HG02642 (cell line): ENCODE data around the gene CCDC106.

Source experiments
- ATAC-seq: cut with Tn5 transposase; IDR thresholded peaks from one replicate; pipeline ENCODE4 v1.9.1; 2021; ENCODE audit warnings: mild to moderate bottlenecking; ENCODE audit not compliant: unreplicated experiment, poor library complexity

Gene CCDC106

DNA sequence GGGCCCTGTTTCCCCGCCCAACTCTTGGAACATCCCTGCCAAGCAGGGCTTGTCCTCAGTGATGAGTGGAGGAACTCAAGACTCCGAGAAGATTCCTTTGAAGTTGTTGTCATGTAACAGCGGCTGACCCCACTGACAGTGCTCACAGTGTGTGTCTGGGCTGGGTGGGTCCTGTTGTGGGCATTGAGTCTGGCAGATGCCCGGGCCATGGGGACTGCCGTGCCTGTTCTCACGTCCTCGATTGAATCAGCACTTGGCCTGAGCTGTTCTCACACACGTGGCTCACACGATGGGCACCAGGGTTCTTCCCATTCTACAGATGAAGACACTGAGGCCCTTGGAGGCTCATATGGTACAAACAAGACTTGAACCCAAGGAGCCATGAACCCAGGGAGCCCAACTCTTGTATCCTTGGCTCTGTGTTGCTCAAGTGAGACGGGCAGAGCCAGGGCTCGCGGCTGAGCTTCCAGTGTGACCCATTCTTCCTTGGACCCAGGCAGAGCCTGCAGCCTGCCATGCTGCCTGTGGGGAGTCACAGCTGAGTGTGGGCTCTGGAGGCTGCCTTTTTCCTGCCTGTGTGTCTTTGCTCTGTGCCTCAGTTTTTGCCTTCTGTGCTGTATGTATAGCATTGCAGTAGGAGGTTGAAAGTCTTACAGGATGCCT is 18.5 kb downstream of the CCDC106 start:
- ATAC-seq = no peak

DNA sequence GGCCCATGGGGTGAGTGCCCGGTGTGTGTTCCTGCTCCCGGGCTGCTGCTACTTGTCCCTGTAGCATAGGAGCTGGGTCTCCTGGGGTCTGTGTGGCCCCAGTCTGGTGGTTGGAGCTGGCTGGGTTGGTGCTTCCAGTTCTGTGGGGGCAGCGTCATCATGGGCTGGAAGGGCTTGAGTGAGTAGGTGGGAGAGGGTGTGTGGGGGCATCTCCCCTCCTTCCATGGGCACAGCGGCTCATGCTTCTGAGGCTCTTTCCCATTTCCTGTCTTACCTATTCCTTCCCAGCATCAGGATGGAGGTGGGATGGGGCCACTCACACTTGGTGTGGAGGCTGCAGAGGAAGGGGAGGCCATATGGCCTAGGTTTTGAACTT is 19.0 kb downstream of the CCDC106 start:
- no peak for ATAC-seq

DNA sequence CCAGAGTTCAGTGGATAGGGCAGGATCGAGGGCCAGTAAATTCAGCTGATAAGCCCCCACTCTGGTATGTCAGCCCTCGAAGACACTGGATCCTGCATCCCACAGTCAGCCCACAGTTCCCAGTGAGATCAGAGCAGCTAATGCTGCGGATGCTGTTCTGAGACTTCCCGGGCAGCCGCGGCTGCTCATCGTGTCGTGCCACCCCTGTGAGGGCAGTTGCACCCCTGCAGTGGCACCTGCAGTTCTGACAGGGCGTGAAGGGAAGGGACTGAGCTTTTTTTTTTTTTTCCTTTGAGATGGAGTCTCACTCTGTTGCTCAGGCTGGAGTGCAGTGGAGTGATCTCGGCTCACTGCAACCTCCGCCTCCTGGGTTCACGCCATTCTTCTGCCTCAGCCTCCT is 19.5 kb downstream of the CCDC106 start:
- no peak for ATAC-seq

DNA sequence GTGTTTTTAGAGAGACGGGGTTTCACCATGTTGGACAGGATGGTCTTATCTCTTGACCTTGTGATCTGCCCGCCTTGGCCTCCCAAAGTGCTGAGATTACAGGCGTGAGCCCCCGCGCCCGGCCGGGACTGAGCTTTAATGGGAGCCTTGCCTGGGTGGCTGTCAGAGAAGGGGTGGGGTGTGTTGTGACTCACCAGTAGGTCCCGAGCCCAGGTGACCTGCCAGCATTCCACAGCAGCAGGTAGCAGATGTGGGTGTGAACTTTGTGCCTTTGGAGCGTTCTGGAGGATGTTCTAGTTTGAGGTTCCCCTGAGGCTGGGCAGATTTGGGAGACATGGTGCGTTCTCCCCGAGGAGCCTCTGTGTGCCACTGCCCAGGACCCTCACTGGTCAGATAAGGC is 19.9 kb downstream of the CCDC106 start:
- no peak for ATAC-seq

DNA sequence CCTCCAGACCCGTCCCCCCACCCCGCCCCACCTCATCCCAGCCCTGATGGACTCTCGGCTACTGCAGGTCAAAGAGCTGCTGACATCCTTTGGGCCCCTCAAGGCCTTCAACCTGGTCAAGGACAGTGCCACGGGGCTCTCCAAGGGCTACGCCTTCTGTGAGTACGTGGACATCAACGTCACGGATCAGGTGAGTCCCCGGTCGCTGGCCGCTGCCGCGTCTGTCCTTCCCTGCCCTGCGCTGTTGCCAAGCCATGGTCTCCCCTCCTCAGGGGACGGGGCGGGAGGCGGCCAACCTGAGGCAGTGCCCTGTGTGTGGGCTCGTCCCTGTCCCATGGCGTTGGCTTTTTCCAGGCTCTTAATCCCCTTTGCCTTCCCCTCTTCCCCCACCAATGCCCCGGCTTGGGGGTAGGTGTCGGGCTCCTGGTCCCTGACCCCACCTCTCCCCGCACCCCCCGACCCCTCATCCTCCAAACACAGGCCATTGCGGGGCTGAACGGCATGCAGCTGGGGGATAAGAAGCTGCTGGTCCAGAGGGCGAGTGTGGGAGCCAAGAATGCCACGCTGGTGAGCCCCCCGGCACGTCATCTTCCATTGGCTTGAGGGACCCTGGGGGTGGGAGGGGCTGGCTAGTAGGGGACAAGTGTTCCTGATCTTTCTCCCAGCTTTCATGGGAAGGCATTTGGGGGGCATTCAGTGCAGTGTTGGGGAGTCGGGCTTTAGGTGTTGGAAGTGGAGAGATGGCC is 20.8 kb downstream of the CCDC106 start:
- no peak for ATAC-seq

DNA sequence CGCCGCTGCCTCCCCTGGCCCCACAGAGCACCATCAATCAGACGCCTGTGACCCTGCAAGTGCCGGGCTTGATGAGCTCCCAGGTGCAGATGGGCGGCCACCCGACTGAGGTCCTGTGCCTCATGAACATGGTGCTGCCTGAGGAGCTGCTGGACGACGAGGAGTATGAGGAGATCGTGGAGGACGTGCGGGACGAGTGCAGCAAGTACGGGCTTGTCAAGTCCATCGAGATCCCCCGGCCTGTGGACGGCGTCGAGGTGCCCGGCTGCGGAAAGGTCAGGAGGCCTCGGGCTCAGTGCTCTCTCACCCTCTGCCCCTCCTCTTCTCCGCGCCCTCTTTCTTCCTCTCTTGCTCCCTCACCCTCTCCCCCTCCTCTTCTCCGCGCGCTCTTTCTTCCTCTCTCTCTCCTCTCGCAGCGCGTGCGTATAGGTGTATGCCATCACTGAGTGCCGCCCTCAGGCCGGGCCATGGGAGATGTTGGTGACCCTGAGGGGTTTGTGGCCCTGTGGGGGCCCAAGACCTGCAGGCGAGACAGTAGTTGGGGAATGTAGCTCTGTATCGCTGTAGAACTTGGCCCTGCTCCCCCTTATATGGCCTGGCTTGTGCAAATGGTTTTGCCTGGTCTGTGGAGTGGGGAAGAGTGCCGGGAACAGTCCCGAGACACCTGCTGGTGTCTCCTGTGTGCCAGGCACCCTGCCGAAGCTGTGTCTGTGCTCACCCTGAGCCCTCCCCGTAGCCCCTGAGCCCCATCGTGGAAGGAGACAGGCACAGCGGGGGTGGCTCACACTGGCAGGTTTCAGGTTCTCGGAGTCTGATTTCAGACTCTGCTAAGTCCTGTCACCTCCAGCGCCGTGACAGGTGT is 21.6 kb downstream of the CCDC106 start:
- ATAC-seq = no peak

DNA sequence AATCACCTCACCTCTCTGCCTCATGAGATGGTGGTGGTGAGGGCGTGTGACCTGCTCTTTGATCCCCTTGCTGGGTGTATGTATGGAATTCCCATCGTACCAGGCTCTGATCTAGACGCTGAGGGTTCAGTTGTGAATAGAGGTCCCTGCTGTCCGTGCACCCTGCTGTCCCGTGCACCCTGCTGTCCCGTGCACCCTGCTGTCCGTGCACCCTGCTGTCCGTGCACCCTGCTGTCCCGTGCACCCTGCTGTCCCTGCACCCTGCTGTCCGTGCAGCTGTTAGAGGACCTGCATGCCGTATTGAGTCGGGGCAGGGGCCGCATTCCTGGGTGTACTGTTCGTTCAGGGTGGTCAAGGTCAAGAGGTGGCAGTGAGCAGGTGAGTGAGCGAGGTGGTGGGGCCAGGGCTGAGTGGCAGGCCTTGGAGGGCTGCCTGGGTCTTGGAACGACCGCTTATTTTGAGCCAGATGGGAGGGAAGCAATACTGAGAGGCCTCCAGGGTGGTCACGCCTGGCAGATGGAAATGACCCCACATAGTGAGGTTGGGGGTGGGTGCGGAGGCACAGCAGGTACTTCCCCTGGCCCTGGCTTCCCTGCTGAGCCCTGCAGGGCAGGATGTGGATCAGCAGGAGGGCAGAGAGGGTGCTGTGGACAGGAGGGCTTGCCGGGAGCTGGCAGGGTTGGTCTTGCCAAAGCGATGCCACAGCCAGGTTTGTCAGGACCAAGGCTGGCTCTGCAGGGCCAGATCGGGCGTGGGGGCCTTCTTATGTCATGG is 22.5 kb downstream of the CCDC106 start:
- ATAC-seq = no peak

DNA sequence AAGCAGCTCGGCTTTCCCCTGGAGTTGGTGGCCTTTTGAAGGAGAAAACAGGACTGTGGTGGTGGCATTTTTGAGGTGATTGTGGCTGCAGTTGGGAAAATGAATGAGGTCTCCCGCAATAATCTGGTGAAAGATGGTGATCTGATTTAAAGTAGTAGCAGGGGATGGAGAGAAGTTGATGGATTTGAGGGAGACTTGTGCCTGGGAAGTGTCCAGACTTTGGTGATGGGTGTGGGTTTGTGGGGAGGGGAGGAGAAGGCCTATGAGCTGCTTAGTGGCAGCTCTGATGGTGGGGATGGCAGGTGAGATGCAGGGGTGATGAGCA is 23.0 kb downstream of the CCDC106 start:
- no peak for ATAC-seq

DNA sequence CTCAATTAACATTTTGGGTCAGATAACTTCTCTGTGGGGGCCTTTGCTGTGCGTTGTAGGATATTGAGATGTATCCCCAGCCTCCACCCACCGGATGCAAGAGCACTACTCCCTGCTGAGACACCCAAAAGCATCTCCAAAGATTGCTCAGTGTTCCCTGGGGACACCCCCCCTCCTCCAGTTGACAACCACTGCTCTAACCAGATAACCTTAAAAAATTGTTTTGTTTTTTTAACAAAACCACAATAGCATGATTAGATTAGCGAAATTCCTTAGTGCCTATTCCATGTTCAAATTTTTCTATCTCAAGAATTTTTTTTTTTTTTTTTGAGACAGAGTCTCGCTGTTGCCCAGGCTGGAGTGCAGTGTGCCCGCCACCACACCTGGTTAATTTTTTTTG is 24.4 kb downstream of the CCDC106 start:
- ATAC-seq = no peak

DNA sequence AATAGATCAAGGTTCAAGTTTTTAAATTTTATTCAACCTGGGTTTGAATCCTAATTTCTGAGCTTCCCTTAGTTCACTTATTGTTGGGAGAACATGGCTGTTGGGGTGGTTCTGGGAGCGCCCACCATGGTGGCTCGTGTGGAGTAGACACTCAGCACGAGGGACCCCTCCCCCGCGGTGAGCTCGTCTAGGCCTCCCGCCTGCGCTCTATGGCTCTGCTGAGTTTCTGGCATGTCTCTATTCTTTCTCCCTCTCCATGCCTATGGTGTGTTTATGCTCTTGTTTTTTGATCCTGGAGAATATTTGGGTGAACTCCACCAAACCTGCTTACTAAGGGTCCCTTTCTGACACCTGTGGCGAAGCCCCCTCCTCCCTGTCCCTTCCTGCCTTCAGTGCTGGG is 25.5 kb downstream of the CCDC106 start:
- ATAC-seq = no peak

DNA sequence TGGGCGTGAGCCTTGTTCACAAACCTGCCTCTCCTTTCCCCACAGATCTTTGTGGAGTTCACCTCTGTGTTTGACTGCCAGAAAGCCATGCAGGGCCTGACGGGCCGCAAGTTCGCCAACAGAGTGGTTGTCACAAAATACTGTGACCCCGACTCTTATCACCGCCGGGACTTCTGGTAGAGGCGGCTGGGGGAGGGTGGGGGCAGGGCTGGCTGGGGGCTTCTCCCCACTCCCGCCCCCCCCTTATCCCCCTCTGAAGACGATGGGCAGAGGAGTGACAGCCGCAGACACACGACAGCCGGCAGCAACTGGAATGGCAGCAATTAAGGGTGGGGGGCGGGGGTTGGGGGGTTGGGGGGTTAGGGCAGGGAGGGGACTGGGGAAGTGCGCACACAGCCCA is 25.9 kb downstream of the CCDC106 start:
- no peak for ATAC-seq

DNA sequence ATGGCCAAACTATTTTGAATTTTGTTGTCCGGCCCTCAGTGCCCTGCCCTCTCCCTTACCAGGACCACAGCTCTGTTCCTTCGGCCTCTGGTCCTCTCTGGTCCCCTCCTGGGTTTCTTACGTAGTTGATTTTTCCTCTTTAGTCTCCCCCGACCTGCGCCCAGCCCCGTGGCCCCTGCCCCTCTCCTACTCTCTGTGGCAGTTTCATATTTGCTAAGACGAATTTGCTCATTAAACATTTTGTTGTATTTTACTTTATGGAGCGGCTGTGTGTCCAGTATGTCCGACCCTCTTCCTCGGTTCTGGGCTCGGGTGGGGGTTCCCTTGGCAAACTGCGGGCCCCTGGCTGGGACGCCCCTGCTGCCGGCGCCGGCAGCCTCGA is 26.4 kb downstream of the CCDC106 start:
- no peak for ATAC-seq

DNA sequence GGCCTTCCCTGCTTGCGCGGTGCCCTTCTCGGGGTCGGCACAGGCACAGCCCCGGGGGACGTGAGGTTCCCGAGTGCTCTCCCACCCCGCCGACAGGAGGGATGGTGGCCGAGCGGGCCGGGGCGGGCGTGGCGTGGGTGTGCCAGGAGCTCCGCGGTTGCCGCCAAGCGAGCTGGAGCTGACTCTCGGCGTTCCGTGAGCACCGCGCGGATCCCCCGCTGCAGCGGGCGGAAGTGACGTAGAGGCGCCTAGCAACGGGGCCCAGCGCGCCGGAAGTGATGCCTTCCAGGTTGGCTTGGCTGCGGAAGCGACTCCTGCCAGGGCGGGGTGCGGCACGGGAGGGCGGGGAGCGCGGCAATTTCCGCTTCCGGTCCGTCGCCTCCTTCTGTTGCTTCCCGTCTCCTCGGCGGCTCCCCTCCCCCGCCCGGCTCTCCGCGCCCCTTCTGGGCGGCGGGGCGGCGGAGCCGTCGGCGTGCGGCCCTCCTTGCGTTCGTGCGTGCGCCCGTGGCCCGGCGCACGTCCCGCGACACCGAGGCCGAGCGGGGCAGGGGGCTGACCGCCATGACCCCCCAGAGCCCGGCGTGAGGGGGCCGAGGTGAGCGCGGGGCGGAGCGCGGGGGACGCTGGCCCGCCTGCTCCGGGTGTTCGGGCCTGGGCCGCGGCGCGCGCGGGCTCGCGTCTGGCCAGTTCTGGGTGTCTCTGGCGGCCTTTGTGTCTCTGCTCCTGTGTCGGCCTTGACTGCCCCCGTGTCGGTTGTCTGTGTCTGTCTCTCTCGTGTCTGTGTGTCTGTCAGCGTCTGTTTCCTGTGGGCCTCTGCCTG is 27.0 kb downstream of the CCDC106 start, which contains the start of gene EPN1:
Gene EPN1 (plus strand): TSS at position 386 of the 820 bp plus-strand sequence. CDS start 3,402 bp downstream, outside the sequence.
- peak; percentile 73 for ATAC-seq

DNA sequence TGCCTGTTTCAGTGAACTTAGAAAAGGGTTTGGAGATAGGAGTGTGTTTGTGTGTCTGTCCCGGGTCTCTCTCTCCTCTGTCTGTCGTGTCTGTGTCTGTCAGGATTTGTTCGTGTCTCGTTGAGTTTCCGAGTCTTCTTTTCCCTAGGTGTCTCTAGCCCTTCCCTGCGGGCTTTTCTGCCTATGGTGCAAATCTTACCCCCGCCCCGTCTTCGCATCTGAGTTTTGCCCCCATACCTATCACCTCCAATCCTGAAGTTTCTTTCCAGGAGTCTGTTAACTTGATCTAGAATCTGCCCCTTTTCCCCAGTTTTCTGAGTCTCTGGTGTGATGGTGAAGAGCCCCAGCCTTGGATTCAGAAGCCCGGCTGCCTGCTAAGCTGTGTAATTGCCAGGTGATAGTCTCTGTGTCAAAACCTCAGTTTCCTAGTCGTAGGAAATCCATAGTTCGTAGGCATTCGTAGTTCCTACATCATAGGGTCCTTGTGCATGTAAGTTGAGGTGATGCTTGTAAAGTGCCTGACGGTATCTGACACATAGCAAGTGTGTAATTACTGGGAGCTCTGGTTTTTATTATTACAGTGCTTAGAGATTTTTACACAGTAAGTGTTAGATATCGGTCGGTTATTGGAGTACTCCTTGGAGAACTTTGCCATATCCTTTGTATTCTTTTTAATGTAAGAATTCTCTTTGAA is 27.8 kb downstream of the CCDC106 start:
- no peak for ATAC-seq

DNA sequence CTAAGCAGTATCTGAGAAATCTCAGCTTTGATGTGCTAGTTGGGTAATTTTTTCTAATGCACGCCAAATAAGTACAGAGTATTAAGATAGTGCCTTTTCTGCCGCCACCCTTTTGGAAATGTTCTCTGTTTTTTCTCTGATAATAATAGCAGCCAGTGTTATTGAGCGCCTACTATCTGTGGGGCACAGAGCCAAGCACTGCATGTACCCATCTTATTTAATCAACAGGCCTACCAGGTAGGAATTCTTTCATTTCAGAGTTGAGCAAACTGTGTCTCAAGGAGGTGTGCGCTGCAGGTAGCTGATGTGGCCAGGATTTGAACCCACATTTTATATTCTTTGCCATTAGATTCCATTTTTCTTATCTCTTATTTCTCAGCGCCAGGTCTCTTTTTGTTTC is 28.4 kb downstream of the CCDC106 start:
- ATAC-seq = no peak

DNA sequence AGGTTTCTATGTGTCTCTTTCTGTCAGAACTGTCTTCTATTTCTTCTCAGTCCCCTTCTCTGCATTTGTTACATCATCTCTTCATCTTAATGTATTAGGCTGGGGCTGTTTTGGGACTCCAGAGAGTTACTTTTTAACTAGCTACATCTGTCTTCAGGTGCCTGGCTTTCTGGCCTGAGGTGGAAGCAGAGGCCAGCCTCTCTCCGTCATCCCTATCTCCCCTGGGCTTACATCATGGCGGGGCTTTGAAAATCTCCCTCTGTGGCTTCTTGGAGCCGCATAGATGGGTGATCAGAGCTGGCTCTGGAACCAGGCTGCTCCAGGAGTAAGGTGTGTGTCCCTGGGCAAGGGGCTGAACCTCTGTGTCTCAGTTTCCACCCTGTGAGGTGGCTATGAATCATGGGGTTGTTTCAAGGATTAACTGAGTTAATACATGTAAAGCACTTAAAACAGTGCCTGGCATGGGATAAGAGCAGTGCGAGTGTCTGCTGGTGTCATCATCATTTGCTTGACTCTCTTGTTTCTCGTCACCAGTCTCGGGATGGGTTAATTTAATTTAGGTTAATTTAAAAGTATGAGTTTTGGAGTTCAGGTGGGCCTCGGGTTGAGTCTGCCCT is 29.0 kb downstream of the CCDC106 start:
- ATAC-seq = no peak

DNA sequence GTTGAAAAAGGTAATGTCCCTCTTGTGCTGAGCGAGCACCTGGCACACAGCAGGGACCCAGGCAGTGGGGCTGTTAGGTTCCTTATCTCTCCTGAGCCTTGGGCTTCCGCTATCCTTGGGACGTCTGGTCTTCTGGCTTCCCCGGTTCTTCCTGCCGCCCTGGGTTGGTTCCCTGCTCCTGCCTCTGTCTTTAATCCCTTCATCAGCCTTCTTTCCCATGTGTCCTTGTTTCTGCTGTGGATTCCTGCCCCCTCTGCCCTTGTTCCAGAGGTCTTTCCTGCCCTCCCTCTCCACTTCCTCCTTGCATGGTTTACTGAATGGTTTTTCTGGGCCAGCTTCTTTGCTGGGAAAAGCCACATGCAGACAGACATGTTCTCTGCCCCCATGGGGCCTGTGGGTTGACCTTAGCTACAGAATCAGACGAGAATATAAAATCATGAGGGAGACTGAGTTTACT is 29.6 kb downstream of the CCDC106 start:
- ATAC-seq = no peak

DNA sequence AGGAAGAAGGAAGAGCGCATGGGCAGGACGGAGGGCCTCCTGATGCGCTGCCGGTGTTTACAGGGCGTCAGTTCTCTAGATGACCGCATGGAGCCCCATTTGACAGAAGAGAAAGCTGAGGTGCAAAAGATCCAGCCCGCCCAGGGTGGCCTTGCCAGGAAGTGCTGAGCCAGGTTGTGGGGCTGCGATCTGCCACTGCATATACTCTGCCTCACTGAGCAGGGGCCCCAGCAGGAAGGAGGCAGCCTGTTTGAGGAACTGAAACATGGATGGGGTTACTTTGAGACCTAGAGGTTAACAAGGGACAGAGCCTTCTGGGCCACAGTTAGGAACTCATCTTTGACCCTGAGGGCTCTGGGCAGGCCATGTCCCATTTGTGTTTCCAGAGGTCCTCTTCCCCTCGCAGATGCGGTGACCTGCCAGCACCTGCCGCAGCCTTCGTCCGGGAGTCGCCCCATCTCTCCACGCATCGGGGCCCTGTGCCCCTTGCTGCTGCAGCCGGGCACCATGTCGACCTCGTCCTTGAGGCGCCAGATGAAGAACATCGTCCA is 30.2 kb downstream of the CCDC106 start:
- ATAC-seq = peak; percentile 59
